ENCODE results near the gene SCGB1A1.

Gene SCGB1A1

DNA sequence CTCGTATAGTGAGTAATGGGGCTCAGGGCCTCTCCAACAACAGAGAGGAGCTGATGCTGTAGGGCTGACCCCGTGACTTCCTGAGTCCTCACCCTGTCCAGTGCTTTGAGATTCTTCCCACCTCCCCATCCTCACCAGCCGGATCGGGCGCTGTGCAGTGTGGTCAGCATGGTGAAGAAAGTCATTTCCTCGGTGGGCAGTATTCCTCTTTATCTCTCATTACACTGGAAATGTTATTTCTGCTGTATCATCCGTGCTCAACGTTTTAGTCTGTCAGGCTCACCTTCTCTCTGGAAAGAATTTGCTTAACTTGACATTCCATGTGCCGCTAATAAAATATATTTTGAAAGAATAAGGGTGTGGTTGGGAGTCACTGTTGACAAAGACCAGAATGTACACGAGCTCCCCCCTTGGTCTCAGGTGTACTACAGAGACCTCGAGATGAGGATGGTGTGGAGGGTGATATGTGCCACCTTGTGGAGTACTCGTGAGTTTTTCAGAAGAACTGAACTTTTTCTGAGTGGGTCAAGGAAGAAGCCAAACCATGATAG, 25.7 kb upstream of the SCGB1A1 start:
- no peak for TF ChIP-seq SUZ12 (IDR thresholded peaks at IDR 0.05; ENCODE audit: extremely low read depth, insufficient read depth, insufficient read length)
- H3K27me3 ChIP-seq (ENCODE audit: insufficient read depth, insufficient read length) = no peaks in the 10 kb centered on the region
- no peak for DNase-seq (ENCODE audit: low read depth, low spot score)
- H3K36me3 ChIP-seq (ENCODE audit: insufficient read depth, insufficient read length, low read length) = peaks cover 15% of the 10 kb centered on the region
- peaks cover 4% of the 10 kb centered on the region for H3K4me1 ChIP-seq (ENCODE audit: insufficient read depth, insufficient read length)
- no peaks in the 10 kb centered on the region for H3K9me3 ChIP-seq (ENCODE audit: insufficient read depth, low read length)
- H3K4me3 ChIP-seq (ENCODE audit: insufficient read length, low read depth) = no peak overlapping the region
- no peak overlapping the region for H3K9ac ChIP-seq (ENCODE audit: insufficient read length, low read depth)

DNA sequence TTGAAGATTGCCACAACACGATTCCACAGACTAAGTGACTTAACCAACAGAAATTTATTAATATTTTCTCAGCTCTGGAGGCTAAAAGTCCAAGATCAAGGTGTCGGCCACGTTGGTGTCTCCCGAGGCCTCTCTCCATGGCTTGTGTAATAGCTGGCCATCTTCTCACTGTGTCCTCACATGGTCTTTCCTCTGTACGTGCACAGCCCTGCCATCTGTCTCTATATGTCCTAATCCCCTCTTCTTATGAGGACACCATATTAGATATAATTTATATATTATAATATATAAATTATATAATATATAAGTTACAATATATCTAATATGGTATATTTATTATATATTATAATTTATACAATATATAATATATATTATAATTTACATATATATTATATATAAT, 25.1 kb upstream of the SCGB1A1 start:
- H3K36me3 ChIP-seq (ENCODE audit: insufficient read depth, insufficient read length, low read length) = peaks cover 15% of the 10 kb centered on the region
- DNase-seq (ENCODE audit: low read depth, low spot score) = no peak
- no peak overlapping the region for H3K4me3 ChIP-seq (ENCODE audit: insufficient read length, low read depth)
- H3K4me1 ChIP-seq (ENCODE audit: insufficient read depth, insufficient read length) = peaks cover 6% of the 10 kb centered on the region
- TF ChIP-seq ZNF274 (IDR thresholded peaks at IDR 0.05; ENCODE audit: low read depth, low read length) (no peak), YY1 (IDR thresholded peaks at IDR 0.05; ENCODE audit: insufficient read depth, insufficient read length) (no peak), SUZ12 (IDR thresholded peaks at IDR 0.05; ENCODE audit: extremely low read depth, insufficient read depth, insufficient read length) (no peak)
- H3K9me3 ChIP-seq (ENCODE audit: insufficient read depth, low read length) = no peaks in the 10 kb centered on the region
- H3K27me3 ChIP-seq (ENCODE audit: insufficient read depth, insufficient read length) = no peaks in the 10 kb centered on the region
- H3K9ac ChIP-seq (ENCODE audit: insufficient read length, low read depth) = no peak overlapping the region

DNA sequence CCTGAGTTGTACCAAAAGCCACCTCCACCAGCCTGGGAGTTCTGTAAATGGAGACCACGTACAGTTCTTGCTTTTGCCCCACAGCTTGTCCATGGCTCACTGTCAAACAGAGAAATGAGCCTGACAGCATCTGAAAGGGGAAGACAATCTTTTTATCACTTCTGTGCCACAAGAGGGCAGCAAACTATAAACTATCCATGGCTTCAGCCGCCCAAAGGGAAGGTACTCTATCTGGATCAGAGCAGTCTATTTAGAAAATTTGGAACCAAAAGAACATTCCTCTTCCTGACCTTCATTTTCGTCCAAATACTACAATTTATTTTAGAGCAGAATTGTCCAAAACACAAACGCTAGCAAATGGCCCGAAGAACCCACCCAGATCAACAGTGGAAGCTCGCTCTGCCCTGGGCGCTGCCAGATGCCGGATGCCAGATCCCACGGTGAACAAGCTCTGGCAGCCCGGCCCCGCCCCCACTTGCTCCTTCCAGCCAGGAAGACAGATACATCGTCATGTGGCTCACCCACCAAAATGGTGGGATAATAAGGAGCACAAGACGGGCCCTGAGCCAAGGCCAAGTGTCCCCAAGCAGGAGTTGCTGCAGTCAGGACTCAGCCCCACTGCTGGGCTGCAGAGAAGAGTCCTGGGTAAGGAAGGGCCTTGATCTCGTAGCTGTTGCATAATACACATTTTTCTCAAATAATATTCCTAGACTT, 23.9 kb upstream of the SCGB1A1 start:
- peak; percentile 70 for DNase-seq (ENCODE audit: low read depth, low spot score)
- Histone ChIP-seq H3K4me3 (ENCODE audit: insufficient read length, low read depth) (no peak overlapping the region), H3K36me3 (ENCODE audit: insufficient read depth, insufficient read length, low read length) (peaks cover 15% of the 10 kb centered on the region), H3K27me3 (ENCODE audit: insufficient read depth, insufficient read length) (no peaks in the 10 kb centered on the region), H3K4me1 (ENCODE audit: insufficient read depth, insufficient read length) (peaks cover 13% of the 10 kb centered on the region), H3K9ac (ENCODE audit: insufficient read length, low read depth) (no peak overlapping the region), H3K9me3 (ENCODE audit: insufficient read depth, low read length) (no peaks in the 10 kb centered on the region)
- TF ChIP-seq SUZ12 (IDR thresholded peaks at IDR 0.05; ENCODE audit: extremely low read depth, insufficient read depth, insufficient read length) (no peak), YY1 (IDR thresholded peaks at IDR 0.05; ENCODE audit: insufficient read depth, insufficient read length) (no peak), ZNF274 (IDR thresholded peaks at IDR 0.05; ENCODE audit: low read depth, low read length) (no peak)

DNA sequence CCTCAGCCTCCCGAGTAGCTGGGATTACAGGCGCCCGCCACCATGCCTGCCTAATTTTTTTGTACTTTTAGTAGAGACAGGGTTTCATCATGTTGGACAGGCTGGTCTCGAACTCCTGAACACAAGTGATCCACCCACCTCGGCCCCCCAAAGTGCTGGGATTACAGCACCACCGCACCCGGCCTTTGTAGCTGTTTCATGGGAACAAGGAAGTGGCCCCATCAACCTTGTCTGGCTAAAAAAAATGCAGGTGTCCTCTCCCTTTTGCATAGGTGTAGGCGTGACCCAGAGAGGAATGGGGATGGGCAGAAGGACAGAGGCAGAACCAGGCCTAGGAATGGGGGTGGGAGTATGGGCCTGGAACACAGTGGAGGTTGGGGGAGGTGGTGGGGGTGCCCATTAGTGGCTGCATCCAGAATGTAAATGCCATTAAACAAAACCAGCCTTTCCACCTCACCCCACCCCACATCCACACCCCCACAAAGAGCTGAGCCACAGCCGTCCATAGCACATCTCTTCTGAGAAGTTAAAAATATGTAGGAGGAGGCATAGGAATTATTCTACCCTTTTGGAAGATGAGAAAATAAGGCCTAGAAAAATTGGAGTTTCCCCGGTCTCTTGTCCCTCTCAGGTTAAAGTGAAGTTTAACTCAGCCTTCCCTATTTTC, 22.8 kb upstream of the SCGB1A1 start:
- Histone ChIP-seq H3K36me3 (ENCODE audit: insufficient read depth, insufficient read length, low read length) (peaks cover 10% of the 10 kb centered on the region), H3K9me3 (ENCODE audit: insufficient read depth, low read length) (no peaks in the 10 kb centered on the region), H3K27me3 (ENCODE audit: insufficient read depth, insufficient read length) (no peaks in the 10 kb centered on the region), H3K9ac (ENCODE audit: insufficient read length, low read depth) (no peak overlapping the region), H3K4me3 (ENCODE audit: insufficient read length, low read depth) (no peak overlapping the region), H3K4me1 (ENCODE audit: insufficient read depth, insufficient read length) (peaks cover 16% of the 10 kb centered on the region)
- no peak for TF ChIP-seq YY1 (IDR thresholded peaks at IDR 0.05; ENCODE audit: insufficient read depth, insufficient read length)
- TF ChIP-seq ZNF274 (IDR thresholded peaks at IDR 0.05; ENCODE audit: low read depth, low read length) = no peak
- no peak for TF ChIP-seq SUZ12 (IDR thresholded peaks at IDR 0.05; ENCODE audit: extremely low read depth, insufficient read depth, insufficient read length)
- DNase-seq (ENCODE audit: low read depth, low spot score) = no peak

GRCh38 chr11:62398011-62398994, 20.5 kb upstream of the SCGB1A1 start:
- no peak for TF ChIP-seq ZNF274 (IDR thresholded peaks at IDR 0.05; ENCODE audit: low read depth, low read length)
- TF ChIP-seq SUZ12 (IDR thresholded peaks at IDR 0.05; ENCODE audit: extremely low read depth, insufficient read depth, insufficient read length) = no peak
- TF ChIP-seq YY1 (IDR thresholded peaks at IDR 0.05; ENCODE audit: insufficient read depth, insufficient read length) = no peak
- no peaks in the 10 kb centered on the region for H3K36me3 ChIP-seq (ENCODE audit: insufficient read depth, insufficient read length, low read length)
- H3K4me1 ChIP-seq (ENCODE audit: insufficient read depth, insufficient read length) = peaks cover 27% of the 10 kb centered on the region
- no peaks in the 10 kb centered on the region for H3K9me3 ChIP-seq (ENCODE audit: insufficient read depth, low read length)
- no peak overlapping the region for H3K9ac ChIP-seq (ENCODE audit: insufficient read length, low read depth)
- no peak overlapping the region for H3K4me3 ChIP-seq (ENCODE audit: insufficient read length, low read depth)
- no peak for DNase-seq (ENCODE audit: low read depth, low spot score)
- no peaks in the 10 kb centered on the region for H3K27me3 ChIP-seq (ENCODE audit: insufficient read depth, insufficient read length)

DNA sequence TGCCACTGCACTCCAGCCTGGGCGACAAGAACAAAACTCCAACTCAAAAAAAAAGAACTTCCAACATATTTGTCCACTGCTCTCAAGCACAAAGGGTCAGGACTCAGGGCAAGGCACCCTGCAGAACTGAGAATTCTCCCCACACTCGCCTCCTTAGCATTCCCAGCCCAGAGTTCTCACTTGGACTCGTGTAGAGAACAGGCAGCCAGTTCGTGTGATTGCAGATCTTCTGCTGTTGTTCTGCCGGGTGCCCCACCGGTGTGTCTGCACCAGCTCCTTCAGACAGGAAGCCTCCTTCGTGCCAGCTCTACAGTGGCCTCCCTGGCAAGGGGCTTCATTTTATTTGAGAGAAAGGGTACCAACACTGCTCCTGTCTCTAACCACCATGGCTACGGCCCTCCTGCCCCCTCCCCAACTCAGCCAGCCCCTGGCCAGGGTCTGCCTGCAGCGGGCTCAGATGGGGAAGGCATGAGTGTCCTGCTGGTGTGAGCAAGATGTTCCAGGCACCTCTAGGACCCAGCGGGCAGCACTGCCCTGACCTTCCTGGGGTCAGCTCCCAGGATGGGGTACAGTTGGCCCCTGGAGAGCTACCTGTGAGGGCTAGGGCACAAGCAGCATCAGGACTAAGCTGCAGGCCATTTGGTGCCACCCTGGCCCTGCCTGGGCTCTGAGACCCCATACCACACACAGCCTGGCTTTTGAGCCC, 19.5 kb upstream of the SCGB1A1 start:
- TF ChIP-seq SUZ12 (IDR thresholded peaks at IDR 0.05; ENCODE audit: extremely low read depth, insufficient read depth, insufficient read length) (no peak), ZNF274 (IDR thresholded peaks at IDR 0.05; ENCODE audit: low read depth, low read length) (no peak), YY1 (IDR thresholded peaks at IDR 0.05; ENCODE audit: insufficient read depth, insufficient read length) (no peak)
- Histone ChIP-seq H3K9ac (ENCODE audit: insufficient read length, low read depth) (no peak overlapping the region), H3K9me3 (ENCODE audit: insufficient read depth, low read length) (no peaks in the 10 kb centered on the region), H3K36me3 (ENCODE audit: insufficient read depth, insufficient read length, low read length) (no peaks in the 10 kb centered on the region), H3K4me1 (ENCODE audit: insufficient read depth, insufficient read length) (peaks cover 27% of the 10 kb centered on the region), H3K27me3 (ENCODE audit: insufficient read depth, insufficient read length) (no peaks in the 10 kb centered on the region), H3K4me3 (ENCODE audit: insufficient read length, low read depth) (no peak overlapping the region)
- DNase-seq (ENCODE audit: low read depth, low spot score) = no peak
